LHCN-M2 (cell line): Measurements from ENCODE around the gene EMX1. TPM values are rescaled to one million over a fixed set of nuclear protein-coding genes. Genes with fewer than 3 reads are reported as not detected.

Experiments used
- DNase-seq: peaks from one replicate; pipeline ENCODE4 v3.0.0-alpha.2; 2012; ENCODE audit warnings: low read depth
- total RNA-seq: library from RNA; depleted of rRNA; stranded (reverse); fragments of >200 nt; gene quantifications from 2 replicates; pipeline ENCODE4 v1.2.3, GENCODE V29; 2014

The EMX1 gene
- total RNA-seq, 1 experiment from 2014 or later: not detected

- DNase-seq: no peak
These were observed 41.4 kb downstream of the EMX1 start for GRCh38 chr2:72958542-72959385.

- DNase-seq: no peak
These were observed 42.2 kb downstream of the EMX1 start for GRCh38 chr2:72959554-72959953.

- DNase-seq: no peak
These were observed 43.0 kb downstream of the EMX1 start for GRCh38 chr2:72959995-72960981.

GRCh38 chr2:72961036-72961720, 43.9 kb downstream of the EMX1 start:
- no peak for DNase-seq

- no peak for DNase-seq
These were observed 44.6 kb downstream of the EMX1 start for GRCh38 chr2:72961853-72962468.

GRCh38 chr2:72962911-72963310, 45.6 kb downstream of the EMX1 start:
- no peak for DNase-seq

GRCh38 chr2:72963423-72964145, 46.3 kb downstream of the EMX1 start:
- DNase-seq: no peak

- no peak for DNase-seq
These were observed 46.8 kb downstream of the EMX1 start for GRCh38 chr2:72964146-72964525.

GRCh38 chr2:72965016-72965415, 47.7 kb downstream of the EMX1 start:
- DNase-seq: no peak

GRCh38 chr2:72965770-72966450, 48.6 kb downstream of the EMX1 start:
- DNase-seq: no peak

GRCh38 chr2:72968286-72968685, 51.0 kb downstream of the EMX1 start:
- DNase-seq: no peak

- DNase-seq: no peak
These were observed 52.4 kb downstream of the EMX1 start for GRCh38 chr2:72969706-72970105.

- no peak for DNase-seq
These were observed 53.7 kb downstream of the EMX1 start for GRCh38 chr2:72971036-72971435.

- DNase-seq: no peak
These were observed 55.2 kb downstream of the EMX1 start for GRCh38 chr2:72972352-72973136.

- no peak for DNase-seq
These were observed 55.8 kb downstream of the EMX1 start for GRCh38 chr2:72973137-72973535.

- DNase-seq: peak; percentile 63
These were observed 56.5 kb downstream of the EMX1 start for GRCh38 chr2:72973566-72974435.

- DNase-seq: no peak
These were observed 57.1 kb downstream of the EMX1 start for GRCh38 chr2:72974436-72974754.

- DNase-seq: no peak
These were observed 57.7 kb downstream of the EMX1 start for GRCh38 chr2:72975017-72975416.
